HCT116 (cell line): ENCODE data around the gene EIF4E3. TPM values are rescaled to one million over a fixed set of nuclear protein-coding genes. Genes with fewer than 3 reads are reported as not detected.
A peak's percentile ranks its signal among the peaks of the same experiment; 100 is the strongest.

ENCODE experiments used
- ATAC-seq: fragments of 200-7000 bp; cut with Tn5 transposase; 2 replicates; pipeline ENCODE4 v1.9.1; 2020; ENCODE audit warnings: mild to moderate bottlenecking, moderate library complexity
- BruUV-seq: library from RNA; stranded (reverse); fragments of 400-500 nt; replicated peaks from 2 replicates; lab custom pipeline; 2021; lab: Mats Ljungman, UMichigan
- CTCF ChIA-PET: fragments of 300-600 bp; sonication (Branson Sonifier 250); formaldehyde crosslinking; loops from one replicate; lab custom pipeline; 2021; ENCODE audit warnings: antibody characterized with exemption; lab: Charles Lee
- POLR2A ChIA-PET: fragments of 300-600, 350-600 bp; sonication (Branson Sonifier 250); formaldehyde crosslinking; loops from one replicate; lab custom pipeline; 2021; ENCODE audit warnings: antibody characterized with exemption; lab: Charles Lee
- RAD21 ChIA-PET, 2 experiments: fragments of 300-600 bp; sonication (Branson Sonifier 250); formaldehyde crosslinking; loops; one replicate each; lab custom pipeline; 2023; ENCODE audit warnings: low total read pairs in 2 of 2; ENCODE audit not compliant: uncharacterized antibody in 2 of 2, unreplicated experiment in 2 of 2, low non-redundant PET in 1 of 2; lab: Charles Lee
- DNase-seq: peaks from one replicate; pipeline ENCODE4 v3.0.0-alpha.2; 2010; ENCODE audit warnings: low read depth, low spot score
- H2AFZ ChIP-seq: fragments of 200-600 bp; shearing (Covaris generic), sonication (generic); 2 replicates; pipeline ENCODE4 v1.6.1; 2017; ENCODE audit warnings: low read depth, mixed run types, mixed read lengths, antibody characterized with exemption, low read length; ENCODE audit not compliant: poor library complexity, severe bottlenecking
- H3K27ac ChIP-seq: 2 replicates; pipeline ENCODE4 v1.5.1; 2012; ENCODE audit warnings: low read depth, low read length
- H3K27me3 ChIP-seq: fragments of 200-600 bp; sonication (generic); 2 replicates; pipeline ENCODE4 v1.6.1; 2016; ENCODE audit warnings: mixed run types, low read length, mixed read lengths; ENCODE audit not compliant: insufficient read depth
- H3K36me3 ChIP-seq, 2 experiments: fragments of 200-500 bp in 1 of 2; fragments of 200-600 bp in 1 of 2; sonication (Bioruptor generic) in 1 of 2; sonication (generic) in 1 of 2; 2 replicates each; pipeline versions ENCODE4 v1.5.1 to v1.6.1; 2014 to 2016; ENCODE audit warnings: low read length in 2 of 2, inconsistent platforms in 1 of 2, mixed read lengths in 1 of 2, mixed run types in 1 of 2; ENCODE audit not compliant: insufficient read depth in 2 of 2, control insufficient read depth in 1 of 2
- H3K4me1 ChIP-seq, 2 experiments: fragments of 200-600 bp in 1 of 2; sonication (generic) in 1 of 2; 2 replicates each; pipeline versions ENCODE4 v1.5.1 to v1.6.1; 2012 to 2017; ENCODE audit warnings: low read length in 2 of 2, inconsistent platforms in 1 of 2, mild to moderate bottlenecking in 1 of 2, mixed read lengths in 1 of 2, mixed run types in 1 of 2, moderate library complexity in 1 of 2; ENCODE audit not compliant: insufficient read depth in 2 of 2, control insufficient read depth in 1 of 2
- H3K4me2 ChIP-seq: fragments of 200-600 bp; sonication (generic); 2 replicates; pipeline ENCODE4 v1.6.1; 2017; ENCODE audit warnings: mixed run types, low read length, mixed read lengths
- H3K4me3 ChIP-seq, 2 experiments: fragments of 200-600 bp in 1 of 2; sonication (generic) in 1 of 2; replicated peaks in 1 of 2; 2 replicates each; pipeline ENCODE4 v1.5.1; 2011 to 2016; ENCODE audit warnings: low read length in 2 of 2, control low read depth in 1 of 2, low read depth in 1 of 2, mild to moderate bottlenecking in 1 of 2, mixed read lengths in 1 of 2, mixed run types in 1 of 2
- H3K79me2 ChIP-seq: fragments of 200-600 bp; sonication (generic); 2 replicates; pipeline ENCODE4 v1.6.1; 2017; ENCODE audit warnings: mild to moderate bottlenecking, mixed run types, low read length, moderate library complexity, mixed read lengths; ENCODE audit not compliant: insufficient read depth
- H3K9ac ChIP-seq: fragments of 200-600 bp; sonication (generic); 2 replicates; pipeline ENCODE4 v1.6.1; 2016; ENCODE audit warnings: low read length, mixed read lengths
- H3K9me2 ChIP-seq: fragments of 200-600 bp; sonication (generic), shearing (Covaris generic); 2 replicates; pipeline ENCODE4 v1.6.1; 2017; ENCODE audit warnings: mixed run types, mild to moderate bottlenecking, moderate library complexity; ENCODE audit not compliant: insufficient read depth
- H3K9me3 ChIP-seq, 2 experiments: fragments of 200-500 bp in 1 of 2; fragments of 200-600 bp in 1 of 2; sonication (Bioruptor generic) in 1 of 2; sonication (generic) in 1 of 2; 2 replicates each; pipeline ENCODE4 v1.6.1; 2014 to 2017; ENCODE audit warnings: low read length in 2 of 2, mixed read lengths in 2 of 2, inconsistent platforms in 1 of 2, low read depth in 1 of 2, mild to moderate bottlenecking in 1 of 2, mixed run types in 1 of 2, moderate library complexity in 1 of 2; ENCODE audit not compliant: control insufficient read depth in 1 of 2, insufficient read depth in 1 of 2
- H4K20me1 ChIP-seq: fragments of 200-600 bp; sonication (generic), shearing (Covaris generic); 2 replicates; pipeline ENCODE4 v1.6.1; 2017; ENCODE audit warnings: mixed run types, mild to moderate bottlenecking, moderate library complexity; ENCODE audit not compliant: insufficient read depth
- ELF1 ChIP-seq: IDR thresholded peaks from 2 replicates; pipeline ENCODE4 v1.6.1; 2012; ENCODE audit warnings: low read depth, borderline replicate concordance
- EZH2phosphoT487 ChIP-seq: fragments of 200-600 bp; IDR thresholded peaks from 2 replicates; pipeline ENCODE4 v1.6.1; 2018; ENCODE audit warnings: antibody characterized with exemption, borderline replicate concordance
- POLR2A ChIP-seq: IDR thresholded peaks from 2 replicates; pipeline ENCODE4 v1.7.0; 2011; ENCODE audit warnings: borderline replicate concordance; ENCODE audit not compliant: insufficient read depth, insufficient read length; ENCODE audit errors: extremely low read depth
- SIN3A ChIP-seq: IDR thresholded peaks from 2 replicates; pipeline ENCODE4 v1.6.1; 2012; ENCODE audit warnings: low read depth
- SRF ChIP-seq: IDR thresholded peaks from 2 replicates; pipeline ENCODE4 v1.6.1; 2012; ENCODE audit warnings: low read depth
- TCF7L2 ChIP-seq: IDR thresholded peaks from 2 replicates; pipeline ENCODE4 v1.7.0; 2011; ENCODE audit warnings: borderline replicate concordance, inconsistent platforms; ENCODE audit not compliant: insufficient read depth, insufficient read length; ENCODE audit errors: extremely low read depth
- YY1 ChIP-seq: IDR thresholded peaks from 2 replicates; pipeline ENCODE4 v1.6.1; 2011; ENCODE audit warnings: low read length, low read depth, moderate library complexity, mild to moderate bottlenecking; ENCODE audit not compliant: insufficient replicate concordance; ENCODE audit errors: extremely low read depth
- ZFX ChIP-seq: fragments of 450-650 bp; IDR thresholded peaks from 2 replicates; pipeline ENCODE4 v1.6.1; 2017
- ZNF274 ChIP-seq: fragments of 200-500 bp; sonication (Bioruptor generic); IDR thresholded peaks from 2 replicates; pipeline ENCODE4 v1.6.1; 2014; ENCODE audit warnings: mild to moderate bottlenecking, low read depth, low read length, inconsistent platforms
- intact Hi-C: fragments of 100-400 bp; cut with micrococcal nuclease; formaldehyde crosslinking; loops from 2 replicates; pipeline ENCODE4 v1.10.0; 2022
- total RNA-seq: library from RNA; stranded (reverse); gene quantifications from one replicate; pipeline ENCODE4 v1.2.1, GENCODE V29; 2021; ENCODE audit not compliant: unreplicated experiment

The EIF4E3 gene
- total RNA-seq, 1 experiment from 2014 or later: 6.0 TPM

DNA sequence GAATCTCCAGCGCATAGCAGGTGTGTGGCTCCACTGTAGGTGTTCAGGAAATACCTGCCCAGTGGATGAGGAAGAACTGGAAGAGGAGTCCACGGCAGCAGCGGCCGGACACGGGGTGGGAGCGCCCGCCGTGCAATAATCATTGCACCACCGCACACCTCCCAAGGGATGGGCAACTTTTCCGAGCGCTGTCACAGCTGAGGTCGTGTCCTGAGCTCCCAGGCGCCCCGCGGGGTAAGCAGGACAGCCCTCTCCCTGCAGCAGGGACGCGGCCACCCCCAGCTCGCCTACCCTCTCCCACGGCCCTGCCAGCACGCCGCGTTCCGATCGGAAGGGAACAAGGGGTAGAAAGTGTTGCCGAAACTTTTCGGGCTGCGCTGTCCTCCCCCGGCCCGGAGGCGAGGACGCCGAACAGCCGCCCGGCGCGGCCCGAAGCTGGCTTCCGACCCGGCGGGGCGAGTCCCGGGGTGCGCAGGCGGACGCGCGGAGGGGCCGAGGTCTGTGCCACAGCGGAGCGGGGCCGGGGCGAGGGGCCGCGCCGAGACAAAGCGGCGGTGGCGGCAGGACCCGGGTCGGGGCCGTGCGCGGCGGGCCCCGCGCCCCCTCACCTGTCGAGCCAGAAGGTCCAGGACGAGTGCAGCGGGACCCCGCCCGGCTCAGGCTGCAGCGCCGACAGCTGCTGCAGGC is 475 bp downstream of the EIF4E3 start:
- Histone ChIP-seq H3K9ac (peak overlapping the region; percentile 39; the same call in 1 of the 2 replicates), H4K20me1 (no peaks in the 10 kb centered on the region), H3K4me2 (peak overlapping the region; percentile 85), H3K4me3 (peak overlapping the region; percentile 63 to 70), H3K36me3 (no peaks in the 10 kb centered on the region), H3K9me3 (no peaks in the 10 kb centered on the region), H2AFZ (no peak overlapping the region), H3K4me1 (peaks cover 7 to 16% of the 10 kb centered on the region in 2 experiments; a peak in 3 of 4 replicates), H3K9me2 (no peaks in the 10 kb centered on the region), H3K27ac (peak overlapping the region; percentile 42; the same call in 1 of the 2 replicates), H3K27me3 (peaks cover 19% of the 10 kb centered on the region), H3K79me2 (no peaks in the 10 kb centered on the region)
- BruUV-seq: no TSS peak
- POLR2A ChIA-PET: no interaction called here
- RAD21 ChIA-PET: no interaction called here
- CTCF ChIA-PET: interaction anchor here (1.2 to 1.7 kb wide), 2 partner anchors 14 to 134 kb away, joined by 3 to 8 read pairs; no protein-coding TSS in a partner anchor
- no peak for DNase-seq
- peak; percentile 67 for ATAC-seq
- TF ChIP-seq SRF (no peak), ZFX (peak; percentile 22; the same call in 1 of the 2 replicates)
- intact Hi-C loops: no loop called here

DNA sequence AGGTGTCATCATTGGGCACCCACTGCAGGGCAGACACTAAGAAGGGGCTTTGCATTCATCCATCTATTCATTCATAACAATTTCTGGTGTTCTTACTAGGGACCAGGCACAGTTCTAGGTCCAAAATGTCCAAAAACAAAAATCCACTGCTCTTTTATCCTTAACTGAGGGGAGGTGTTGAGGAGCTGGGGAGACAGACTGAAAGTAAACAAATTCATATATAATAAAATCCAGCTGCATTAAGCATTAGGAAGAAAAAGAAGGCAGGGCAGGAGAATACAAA is 1.1 kb downstream of the EIF4E3 start:
- ATAC-seq (no peak), DNase-seq (no peak)
- no peaks in the 10 kb centered on the region for H3K79me2 ChIP-seq
- no peaks in the 10 kb centered on the region for H3K9me2 ChIP-seq
- H3K4me2 ChIP-seq: peak overlapping the region; percentile 85
- ChIA-PET CTCF (interaction anchor here (1.2 to 1.7 kb wide), 2 partner anchors 13 to 135 kb away, joined by 3 to 8 read pairs; no protein-coding TSS in a partner anchor), POLR2A (no interaction called here)
- H4K20me1 ChIP-seq: no peaks in the 10 kb centered on the region
- H3K9me3 ChIP-seq: no peaks in the 10 kb centered on the region
- TF ChIP-seq EZH2phosphoT487: no peak
- no peak for TF ChIP-seq ZNF274
- TF ChIP-seq TCF7L2: no peak
- no peak for TF ChIP-seq ZFX
- TF ChIP-seq POLR2A: no peak
- no peak for TF ChIP-seq YY1
- TF ChIP-seq ELF1: no peak
- TF ChIP-seq SIN3A: no peak
- TF ChIP-seq, all 23 proteins: peak for 0
- peak overlapping the region; percentile 63 to 70 for H3K4me3 ChIP-seq
- H3K27me3 ChIP-seq: peaks cover 19% of the 10 kb centered on the region
- intact Hi-C loops: no loop called here
- H3K4me1 ChIP-seq: peaks cover 7 to 12% of the 10 kb centered on the region in 2 experiments; a peak in 3 of 4 replicates
- no peak overlapping the region for H3K27ac ChIP-seq
- no peak overlapping the region for H3K9ac ChIP-seq
- RAD21 ChIA-PET: no interaction called here
- no TSS peak for BruUV-seq
- H2AFZ ChIP-seq: no peak overlapping the region
- H3K36me3 ChIP-seq: no peaks in the 10 kb centered on the region
